H1 (cell line): ENCODE results near the gene WNT11. TPM values are rescaled to one million over a fixed set of nuclear protein-coding genes. Genes with fewer than 3 reads are reported as not detected.

Experiments used
- ATF3 ChIP-seq: IDR thresholded peaks from 2 replicates; pipeline ENCODE4 v1.6.1; 2011; ENCODE audit warnings: low read depth, mild to moderate bottlenecking, low read length; ENCODE audit not compliant: insufficient read depth
- BACH1 ChIP-seq: IDR thresholded peaks from 2 replicates; pipeline ENCODE4 v1.6.1; 2012; ENCODE audit warnings: low read length, improper control_type of control experiment
- JUND ChIP-seq: IDR thresholded peaks from 2 replicates; pipeline ENCODE4 v1.6.1; 2011; ENCODE audit warnings: mild to moderate bottlenecking, improper control_type of control experiment, low read length
- NANOG ChIP-seq: IDR thresholded peaks from 2 replicates; pipeline ENCODE4 v1.6.1; 2011; ENCODE audit warnings: low read length, low read depth, mild to moderate bottlenecking, inconsistent platforms; ENCODE audit not compliant: insufficient read depth, poor library complexity, severe bottlenecking
- POLR2AphosphoS5 ChIP-seq: IDR thresholded peaks from 2 replicates; pipeline ENCODE4 v1.6.1; 2011; ENCODE audit warnings: low read depth, low read length
- polyA plus RNA-seq, 7 experiments: library from polyadenylated mRNA; depleted of rRNA in 3 of 7; stranded (reverse) in 5 of 7; unstranded in 2 of 7; fragments of >200 nt in 5 of 7; fragments of 200-250 nt in 2 of 7; gene quantifications; 1 replicate in 5 of 7; 2 replicates in 1 of 7; 4 replicates in 1 of 7; pipeline versions ENCODE4 v1.2.1 to v1.2.3, GENCODE V29; 2011 to 2013; ENCODE audit warnings: missing spikeins in 2 of 7, mixed read lengths in 2 of 7
- total RNA-seq: library from RNA; stranded (reverse); fragmentation: NEBNext Ultra II Directional; extraction: Animal tissue kit (Norgen Biotek cat#: 25700); gene quantifications from 2 replicates; pipeline ENCODE4 v1.2.1, GENCODE V29; 2021

Gene WNT11
- total and polyA plus RNA-seq, 2 of the 8 experiments (the other 6 are each of a cell fraction or from before 2014, with no cell fraction given), result 0.11 to 0.45 TPM

DNA sequence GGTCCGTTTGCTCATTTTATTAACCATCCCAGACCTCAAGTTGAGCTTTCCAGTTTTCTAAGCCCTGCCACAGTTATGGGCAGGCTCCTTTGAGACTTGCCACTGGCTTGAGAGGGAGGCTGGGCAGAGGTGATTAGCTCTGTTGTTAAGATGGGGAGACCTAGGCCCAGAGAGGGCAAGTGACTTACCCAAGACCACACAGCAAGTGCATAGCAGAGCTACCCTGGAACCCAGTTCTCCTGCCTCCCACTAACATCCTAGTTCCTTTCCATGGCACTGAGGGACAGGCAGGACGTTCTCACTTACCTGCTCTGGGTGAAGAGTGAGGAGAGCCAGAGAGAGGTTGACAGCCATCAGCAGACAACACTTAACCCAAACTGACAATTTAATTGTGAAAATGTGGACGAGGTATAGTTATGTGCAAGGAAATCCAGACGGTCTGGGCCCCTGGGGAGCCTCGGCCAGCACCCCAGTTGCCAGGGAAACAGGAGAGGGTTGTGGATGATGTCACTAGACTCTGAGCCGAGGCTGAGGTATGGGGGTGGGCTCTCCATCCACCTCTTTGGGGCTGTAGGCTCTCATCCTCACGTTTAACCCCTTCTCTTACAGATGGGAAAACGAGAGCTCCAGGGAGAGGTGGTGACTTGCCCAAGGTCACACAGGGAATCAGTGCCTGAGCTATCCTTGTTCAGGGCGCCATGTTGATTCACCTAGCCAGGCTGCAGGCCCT lies 12.3 kb upstream of the WNT11 start (continued):
- no peak for TF ChIP-seq ATF3
- no peak for TF ChIP-seq NANOG
- TF ChIP-seq BACH1, result no peak
- no peak for TF ChIP-seq POLR2AphosphoS5
- TF ChIP-seq JUND, result no peak
